ENCODE results near the gene SCT.

GRCh38 chr11:576811-577610 is 50.0 kb downstream of the SCT start:
- no peak for TF ChIP-seq YY1 (IDR thresholded peaks at IDR 0.05; ENCODE audit: insufficient read depth, insufficient read length)
- no peak for TF ChIP-seq ZNF274 (IDR thresholded peaks at IDR 0.05; ENCODE audit: low read depth, low read length)

All from NT2/D1 (cell line).